BE2C (cell line): ENCODE data around the gene XYLT1.

Source experiments
- DNase-seq: peaks from one replicate; pipeline ENCODE4 v3.0.0-alpha.2; 2020
- H3K27me3 ChIP-seq: fragments of 250-450 bp; sonication (Bioruptor Pico); 2 replicates; pipeline ENCODE4 v1.5.1; 2020; ENCODE audit warnings: mild to moderate bottlenecking
- H3K36me3 ChIP-seq: fragments of 250-450 bp; sonication (Bioruptor Pico); 2 replicates; pipeline ENCODE4 v1.5.1; 2020; ENCODE audit warnings: mild to moderate bottlenecking
- H3K4me1 ChIP-seq: fragments of 250-450 bp; sonication (Bioruptor Pico); 2 replicates; pipeline ENCODE4 v1.5.1; 2020
- H3K4me3 ChIP-seq: 2 replicates; pipeline ENCODE4 v1.5.1; 2011; ENCODE audit warnings: low read depth, low read length
- H3K9me3 ChIP-seq: fragments of 250-450 bp; sonication (Bioruptor Pico); 2 replicates; pipeline ENCODE4 v1.5.1; 2020
- CTCF ChIP-seq: IDR thresholded peaks from 2 replicates; pipeline ENCODE4 v1.5.1; 2012; ENCODE audit warnings: mild to moderate bottlenecking, low read depth, low read length

Gene XYLT1

GRCh38 chr16:17320009-17320408, 150.8 kb downstream of the XYLT1 start:
- no peaks in the 10 kb centered on the region for H3K27me3 ChIP-seq
- peaks cover 9% of the 10 kb centered on the region; the same call in 1 of the 2 replicates for H3K4me1 ChIP-seq
- no peaks in the 10 kb centered on the region for H3K9me3 ChIP-seq
- DNase-seq = no peak
- no peak overlapping the region for H3K4me3 ChIP-seq
- TF ChIP-seq CTCF = no peak
- no peaks in the 10 kb centered on the region for H3K36me3 ChIP-seq

- no peak for TF ChIP-seq CTCF
- DNase-seq = no peak
- H3K4me1 ChIP-seq = peaks cover 10% of the 10 kb centered on the region
Observed at GRCh38 chr16:17318238-17318637, 152.5 kb downstream of the XYLT1 start.

GRCh38 chr16:17316005-17316404, 154.8 kb downstream of the XYLT1 start:
- no peak for TF ChIP-seq CTCF
- H3K4me3 ChIP-seq = no peak overlapping the region
- no peaks in the 10 kb centered on the region for H3K36me3 ChIP-seq
- no peak for DNase-seq
- no peaks in the 10 kb centered on the region for H3K27me3 ChIP-seq
- peaks cover 6% of the 10 kb centered on the region; the same call in 1 of the 2 replicates for H3K4me1 ChIP-seq
- no peaks in the 10 kb centered on the region for H3K9me3 ChIP-seq

More at GRCh38 chr16:17318238-17318637, 152.5 kb downstream of the XYLT1 start:
- Histone ChIP-seq H3K9me3 (no peaks in the 10 kb centered on the region), H3K36me3 (no peaks in the 10 kb centered on the region), H3K4me3 (no peak overlapping the region), H3K27me3 (no peaks in the 10 kb centered on the region)

- no peak for TF ChIP-seq CTCF
- Histone ChIP-seq H3K4me3 (no peak overlapping the region), H3K4me1 (peaks cover 6% of the 10 kb centered on the region; the same call in 1 of the 2 replicates), H3K9me3 (no peaks in the 10 kb centered on the region), H3K36me3 (no peaks in the 10 kb centered on the region), H3K27me3 (no peaks in the 10 kb centered on the region)
- no peak for DNase-seq
Observed at GRCh38 chr16:17313793-17314547, 156.8 kb downstream of the XYLT1 start.

GRCh38 chr16:17313085-17313611, 157.6 kb downstream of the XYLT1 start:
- no peak overlapping the region for H3K4me3 ChIP-seq
- TF ChIP-seq CTCF = no peak
- no peaks in the 10 kb centered on the region for H3K27me3 ChIP-seq
- DNase-seq = peak; percentile 82
- no peaks in the 10 kb centered on the region for H3K36me3 ChIP-seq
- H3K9me3 ChIP-seq = no peaks in the 10 kb centered on the region
- H3K4me1 ChIP-seq = peaks cover 6% of the 10 kb centered on the region; the same call in 1 of the 2 replicates

GRCh38 chr16:17312094-17312710, 158.6 kb downstream of the XYLT1 start:
- no peaks in the 10 kb centered on the region for H3K36me3 ChIP-seq
- no peak for TF ChIP-seq CTCF
- DNase-seq = no peak
- no peaks in the 10 kb centered on the region for H3K9me3 ChIP-seq
- H3K27me3 ChIP-seq = no peaks in the 10 kb centered on the region
- peaks cover 6% of the 10 kb centered on the region; the same call in 1 of the 2 replicates for H3K4me1 ChIP-seq
- H3K4me3 ChIP-seq = no peak overlapping the region
